ENCODE data around the gene TM9SF4. TPM values are rescaled to one million over a fixed set of nuclear protein-coding genes. Genes with fewer than 3 reads are reported as not detected.

The TM9SF4 gene
- total and polyA plus RNA-seq, 2 of the 8 experiments (the other 6 are each of a cell fraction or from before 2014, with no cell fraction given), result 38.4 to 68.7 TPM

GRCh38 chr20:32077190-32077589 lies 32.3 kb upstream of the TM9SF4 start (continued):
- TF ChIP-seq USF2 (IDR thresholded peaks at IDR 0.05; ENCODE audit: low read length) (no peak), RFX5 (IDR thresholded peaks at IDR 0.05; ENCODE audit: borderline replicate concordance, low read depth, low read length) (no peak), CTBP2 (IDR thresholded peaks at IDR 0.05; ENCODE audit: borderline replicate concordance, insufficient read depth, insufficient read length, low read length) (no peak), JUN (IDR thresholded peaks at IDR 0.05; ENCODE audit: low read depth, low read length) (no peak), TAF7 (optimal IDR thresholded peaks at IDR 0.05; ENCODE audit: borderline replicate concordance, low read depth, low read length) (no peak)

Measured in H1 (cell line).